BJ (cell line): ENCODE data around the gene ARR3. TPM values are rescaled to one million over a fixed set of nuclear protein-coding genes. Genes with fewer than 3 reads are reported as not detected.
"Not testable (repeated sequence)": the region's sequence is repeated elsewhere in the genome, so short reads cannot be mapped to it uniquely, and the experiment has no call there.

Experiments
- CTCF ChIA-PET: fragments of 350-600 bp; formaldehyde crosslinking; extraction: SDS; loops from one replicate; lab custom pipeline; 2021; ENCODE audit warnings: antibody characterized with exemption, inconsistent platforms; lab: Yijun Ruan, JAX
- POLR2A ChIA-PET: fragments of 300-600 bp; sonication (Branson Sonifier 250); formaldehyde crosslinking; extraction: SDS; loops from one replicate; lab custom pipeline; 2021; ENCODE audit warnings: antibody characterized with exemption; lab: Charles Lee
- DNase-seq: peaks from one replicate; pipeline ENCODE4 v3.0.0-alpha.2; 2011; ENCODE audit warnings: low read depth
- H3K27me3 ChIP-seq: 2 replicates; pipeline ENCODE4 v1.6.0; 2011; ENCODE audit warnings: low read length; ENCODE audit not compliant: control insufficient read depth, insufficient read depth
- H3K36me3 ChIP-seq: 2 replicates; pipeline ENCODE4 v1.5.1; 2011; ENCODE audit warnings: low read length; ENCODE audit not compliant: control insufficient read depth, insufficient read depth
- H3K4me3 ChIP-seq: 2 replicates; pipeline ENCODE4 v1.5.1; 2011; ENCODE audit warnings: low read depth, mild to moderate bottlenecking, control low read depth, low read length
- polyA plus RNA-seq: library from polyadenylated mRNA; depleted of rRNA; stranded (reverse); fragments of >200 nt; gene quantifications from 2 replicates; pipeline ENCODE4 v1.2.3, GENCODE V29; 2011
- TF ChIP-seq, protein P1 (sequence below): IDR thresholded peaks from 2 replicates; pipeline ENCODE4 v1.5.1; 2011; ENCODE audit warnings: low read depth, mild to moderate bottlenecking, control low read depth, inconsistent platforms, low read length, moderate library complexity; ENCODE audit not compliant: insufficient read depth

The ARR3 gene
- polyA plus RNA-seq, 1 experiment: not detected

DNA sequence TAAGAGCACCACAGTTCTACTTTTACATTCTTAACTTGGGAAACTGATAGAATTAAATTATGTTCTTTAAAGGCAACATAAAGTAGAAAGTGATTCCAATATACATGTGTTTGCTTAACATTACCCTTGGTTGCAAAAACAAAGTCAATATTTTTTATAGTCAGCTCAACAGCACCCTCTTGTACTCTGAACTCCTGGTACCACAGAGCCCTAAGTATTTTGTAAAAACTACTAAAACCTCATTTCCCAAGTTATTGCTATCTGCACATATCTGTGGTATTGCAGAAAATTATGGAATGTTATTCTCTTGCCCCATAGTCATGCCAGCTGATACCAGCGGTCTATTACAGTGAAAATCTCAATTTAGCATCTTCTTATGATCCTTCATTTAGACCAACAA, 24.7 kb downstream of the ARR3 start:
- TF ChIP-seq, protein P1, sequence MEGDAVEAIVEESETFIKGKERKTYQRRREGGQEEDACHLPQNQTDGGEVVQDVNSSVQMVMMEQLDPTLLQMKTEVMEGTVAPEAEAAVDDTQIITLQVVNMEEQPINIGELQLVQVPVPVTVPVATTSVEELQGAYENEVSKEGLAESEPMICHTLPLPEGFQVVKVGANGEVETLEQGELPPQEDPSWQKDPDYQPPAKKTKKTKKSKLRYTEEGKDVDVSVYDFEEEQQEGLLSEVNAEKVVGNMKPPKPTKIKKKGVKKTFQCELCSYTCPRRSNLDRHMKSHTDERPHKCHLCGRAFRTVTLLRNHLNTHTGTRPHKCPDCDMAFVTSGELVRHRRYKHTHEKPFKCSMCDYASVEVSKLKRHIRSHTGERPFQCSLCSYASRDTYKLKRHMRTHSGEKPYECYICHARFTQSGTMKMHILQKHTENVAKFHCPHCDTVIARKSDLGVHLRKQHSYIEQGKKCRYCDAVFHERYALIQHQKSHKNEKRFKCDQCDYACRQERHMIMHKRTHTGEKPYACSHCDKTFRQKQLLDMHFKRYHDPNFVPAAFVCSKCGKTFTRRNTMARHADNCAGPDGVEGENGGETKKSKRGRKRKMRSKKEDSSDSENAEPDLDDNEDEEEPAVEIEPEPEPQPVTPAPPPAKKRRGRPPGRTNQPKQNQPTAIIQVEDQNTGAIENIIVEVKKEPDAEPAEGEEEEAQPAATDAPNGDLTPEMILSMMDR: no peak
- ChIA-PET CTCF (interaction anchor here (0.6 kb wide), 1 partner anchor 70 kb away, joined by 4 read pairs; no protein-coding TSS in a partner anchor), POLR2A (no interaction called here)
- Histone ChIP-seq H3K27me3 (no peaks in the 10 kb centered on the region), H3K4me3 (no peak overlapping the region), H3K36me3 (no peaks in the 10 kb centered on the region)
- DNase-seq: no peak

DNA sequence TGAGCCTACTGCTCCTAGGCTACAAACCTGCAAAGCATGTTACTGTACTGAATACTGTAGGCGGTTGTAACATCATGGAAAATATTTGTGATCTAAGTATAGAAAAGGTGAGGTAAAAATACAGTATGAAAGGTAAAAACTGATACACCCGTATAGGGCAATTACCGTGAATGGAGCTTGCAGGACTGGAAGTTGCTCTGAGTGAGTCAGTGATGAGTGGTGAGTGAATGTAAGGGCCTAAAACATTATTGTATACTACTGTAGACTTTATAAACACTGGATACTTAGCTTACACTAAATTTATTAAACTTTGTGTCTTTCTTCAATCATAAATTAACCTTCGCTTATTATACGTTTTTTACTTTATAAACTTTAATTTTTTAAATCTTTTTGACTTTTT, 25.5 kb downstream of the ARR3 start:
- no peak for DNase-seq
- TF ChIP-seq, protein P1: no peak
- H3K27me3 ChIP-seq: no peaks in the 10 kb centered on the region
- no peaks in the 10 kb centered on the region for H3K36me3 ChIP-seq
- no peak overlapping the region for H3K4me3 ChIP-seq
- POLR2A ChIA-PET: no interaction called here
- CTCF ChIA-PET: interaction anchor here (0.6 kb wide), 1 partner anchor 69 kb away, joined by 4 read pairs; no protein-coding TSS in a partner anchor

DNA sequence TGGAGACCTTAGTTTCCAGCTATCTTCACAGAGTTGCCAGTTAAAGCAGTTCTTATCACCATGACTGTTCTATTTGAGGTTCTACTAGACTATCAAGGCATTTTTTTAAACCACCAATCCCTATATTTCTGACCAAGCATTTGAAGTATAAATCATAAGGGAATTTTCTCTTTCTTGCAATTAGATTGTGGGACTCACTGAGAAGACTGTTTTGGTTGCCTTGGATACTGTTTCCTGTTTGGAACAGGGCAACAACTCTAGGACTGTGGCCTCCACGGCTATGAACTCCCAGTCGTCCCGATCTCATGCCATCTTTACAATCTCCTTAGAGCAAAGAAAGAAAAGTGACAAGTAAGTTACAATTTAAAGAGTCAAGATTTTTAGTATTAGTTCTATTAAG, 33.6 kb downstream of the ARR3 start:
- CTCF ChIA-PET: no interaction called here
- no peak overlapping the region for H3K4me3 ChIP-seq
- TF ChIP-seq, protein P1: no peak
- H3K36me3 ChIP-seq: no peaks in the 10 kb centered on the region
- POLR2A ChIA-PET: no interaction called here
- peak; percentile 12 for DNase-seq
- no peaks in the 10 kb centered on the region for H3K27me3 ChIP-seq

DNA sequence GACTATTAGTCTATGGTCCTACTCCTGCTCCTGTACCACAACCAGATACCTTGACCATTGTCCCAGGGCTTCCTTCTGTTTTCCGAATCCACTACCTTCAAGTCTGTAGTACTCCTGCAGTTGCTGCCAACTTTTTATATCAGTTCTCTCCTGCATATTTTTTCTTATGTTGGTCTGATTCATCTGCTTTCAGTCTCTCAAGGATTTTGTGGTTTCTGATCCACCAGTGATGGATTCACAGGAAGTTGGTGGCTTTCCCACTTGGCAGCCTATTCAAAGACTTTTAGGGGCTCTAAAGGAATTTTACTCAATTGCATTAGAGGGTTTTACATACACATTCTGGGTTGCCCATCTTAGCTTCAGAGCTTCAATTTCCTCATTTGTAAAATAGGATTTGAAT, 45.4 kb downstream of the ARR3 start:
- POLR2A ChIA-PET: no interaction called here
- peak; percentile 4 for DNase-seq
- TF ChIP-seq, protein P1: no peak
- CTCF ChIA-PET: no interaction called here
- Histone ChIP-seq H3K4me3 (no peak overlapping the region), H3K27me3 (no peaks in the 10 kb centered on the region), H3K36me3 (no peaks in the 10 kb centered on the region)

DNA sequence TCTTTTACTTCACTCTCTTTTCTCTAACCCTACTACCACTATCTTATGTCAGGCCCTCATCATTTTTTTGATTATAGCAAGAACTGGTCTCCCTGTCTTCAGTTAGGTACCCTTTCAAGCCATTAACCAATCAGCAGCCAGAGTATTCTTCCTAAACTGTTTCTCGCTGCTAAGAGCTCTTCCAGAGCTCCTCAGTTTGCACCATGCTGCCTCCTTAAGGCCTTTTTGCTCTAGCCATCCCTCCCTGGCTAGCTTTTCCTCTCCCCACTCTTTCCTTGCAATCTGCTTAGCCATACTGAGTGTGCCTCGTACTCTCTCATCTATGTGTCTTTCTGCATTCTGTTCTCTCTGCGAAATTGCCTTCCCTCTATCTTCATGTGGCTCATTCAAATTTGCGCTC, 54.6 kb downstream of the ARR3 start:
- no peak for DNase-seq
- POLR2A ChIA-PET: no interaction called here
- CTCF ChIA-PET: no interaction called here
- Histone ChIP-seq H3K4me3 (no peak overlapping the region), H3K27me3 (no peaks in the 10 kb centered on the region), H3K36me3 (no peaks in the 10 kb centered on the region)
- TF ChIP-seq, protein P1: no peak

DNA sequence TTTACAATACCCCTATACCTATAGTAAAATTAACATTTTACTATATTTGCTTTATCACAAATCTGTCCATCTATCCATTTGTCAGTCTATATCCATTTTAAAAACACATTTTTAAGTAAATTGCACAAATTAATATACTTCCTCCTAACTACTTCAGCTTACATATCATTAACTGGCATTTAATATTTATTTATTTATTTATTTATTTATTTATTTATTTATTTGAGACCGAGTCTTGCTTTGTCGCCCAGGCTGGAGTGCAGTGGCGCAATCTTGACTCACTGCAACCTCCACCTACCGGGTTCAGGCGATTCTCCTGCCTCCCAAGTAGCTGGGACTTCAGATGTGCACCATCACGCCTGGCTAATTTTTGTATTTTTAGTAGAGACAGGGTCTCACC, 55.5 kb downstream of the ARR3 start:
- DNase-seq, H3K36me3 ChIP-seq, H3K27me3 ChIP-seq, POLR2A ChIA-PET, H3K4me3 ChIP-seq, CTCF ChIA-PET: not testable (repeated sequence)
